ENCODE results near the gene PROB1.
"Not testable (repeated sequence)": the region's sequence is repeated elsewhere in the genome, so short reads cannot be mapped to it uniquely, and the experiment has no call there.

Gene PROB1

DNA sequence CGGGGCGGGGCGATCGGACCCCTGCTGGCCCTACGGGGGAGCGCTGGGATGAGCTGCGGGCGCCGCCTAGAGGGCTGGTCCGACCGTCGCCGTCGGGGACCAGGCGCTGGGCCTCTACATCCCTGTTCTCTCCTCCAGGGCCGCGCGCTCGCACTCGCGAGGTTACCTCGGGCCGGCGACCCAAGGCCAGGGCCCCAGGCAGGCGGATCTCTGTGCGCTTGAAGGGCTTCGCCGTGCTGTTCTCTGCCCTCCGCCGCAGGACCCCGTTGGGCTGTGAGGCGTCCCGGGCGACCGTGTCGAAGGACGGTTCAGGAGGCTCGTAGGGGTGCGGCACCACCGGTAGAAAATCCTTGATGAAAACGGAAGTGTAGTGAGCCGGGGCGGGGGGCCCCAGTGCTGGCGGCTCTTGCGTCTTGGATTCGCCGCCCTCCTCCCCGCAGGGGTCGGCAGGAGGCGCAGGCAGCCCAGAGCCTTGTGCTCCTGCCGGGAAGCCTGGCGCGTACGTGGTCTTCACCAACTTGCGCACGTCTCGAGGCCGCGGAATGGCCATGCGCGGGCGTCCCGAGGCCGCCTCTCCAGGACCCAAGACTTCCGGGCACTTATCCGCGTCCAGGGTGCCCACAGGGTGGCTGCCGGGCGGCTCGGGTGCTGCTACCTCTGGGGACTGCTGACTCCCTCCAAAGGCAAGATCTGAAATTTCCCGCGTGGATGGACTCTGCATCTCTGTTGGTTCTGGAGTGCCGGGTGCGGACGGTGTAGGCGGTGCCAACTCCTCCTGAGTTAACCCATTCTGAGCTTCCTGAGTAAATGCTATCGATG, 2.0 kb downstream of the PROB1 start:
- peak; percentile 92 for DNase-seq (ENCODE audit: low spot score)

DNA sequence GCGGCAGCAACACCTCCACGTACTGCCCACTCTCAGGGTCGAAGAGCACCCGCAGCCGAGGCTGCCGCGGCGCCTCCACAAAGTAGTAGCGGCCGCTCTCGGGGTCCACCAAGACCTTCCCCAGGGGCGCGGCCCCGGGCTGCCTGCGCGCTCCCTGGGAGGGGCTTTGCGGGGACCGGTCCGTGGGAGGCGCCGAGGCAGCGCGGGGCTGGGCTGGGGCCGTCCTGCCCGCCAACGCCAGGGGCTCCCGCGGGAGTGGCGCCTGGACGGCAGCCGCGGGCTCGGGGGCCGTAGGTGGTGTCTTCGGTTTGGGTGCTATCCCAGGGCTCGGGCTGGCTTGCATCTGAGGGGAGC, 2.6 kb downstream of the PROB1 start:
- no peak for DNase-seq (ENCODE audit: low spot score)

DNA sequence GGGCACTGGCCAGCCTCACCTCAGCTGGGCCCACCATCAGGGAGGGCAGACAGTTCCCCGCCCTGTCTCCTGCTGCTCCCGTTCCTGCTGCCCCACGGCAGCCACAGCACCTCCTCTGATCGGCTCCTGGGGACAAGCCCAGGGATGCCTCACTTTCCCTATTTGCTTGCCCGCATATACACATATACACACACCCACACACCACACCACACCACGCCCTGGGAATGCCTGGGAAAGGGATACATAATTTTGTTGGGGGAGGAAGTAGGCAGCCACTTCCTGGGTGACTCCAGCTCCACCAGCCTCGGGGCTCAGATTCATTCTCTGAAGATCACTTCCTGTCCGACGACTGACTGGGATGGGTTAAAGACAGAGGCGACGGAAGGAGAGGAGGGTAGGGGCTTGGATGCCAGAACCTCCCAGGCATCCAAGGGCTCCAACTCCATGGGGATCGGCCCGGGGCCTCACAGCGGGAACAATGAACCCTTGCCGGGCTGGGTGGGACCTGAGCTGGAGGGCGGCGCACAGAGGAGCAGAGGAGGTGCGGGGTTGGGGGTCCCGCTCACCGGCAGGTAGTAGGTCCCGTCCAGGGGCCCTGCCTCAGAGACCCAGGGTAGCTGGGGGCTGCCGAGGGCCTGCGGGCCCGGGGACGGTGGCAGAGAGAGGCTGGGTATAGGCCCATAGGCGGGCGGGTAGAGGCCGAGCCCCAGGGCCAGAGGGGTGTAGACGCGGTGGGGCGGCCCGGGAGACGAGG, 3.2 kb downstream of the PROB1 start:
- peak; percentile 51 for DNase-seq (ENCODE audit: low spot score)

- no peak for DNase-seq (ENCODE audit: low spot score)
Measured at GRCh38 chr5:139390639-139391569, 4.0 kb downstream of the PROB1 start.

- DNase-seq (ENCODE audit: low spot score): peak; percentile 90
Measured at GRCh38 chr5:139389701-139390638, 4.9 kb downstream of the PROB1 start, which contains the start of gene MZB1. Gene MZB1, minus strand, starts transcription at chr5:139389913. Its CDS starts 57 bp downstream, at chr5:139389856.

DNA sequence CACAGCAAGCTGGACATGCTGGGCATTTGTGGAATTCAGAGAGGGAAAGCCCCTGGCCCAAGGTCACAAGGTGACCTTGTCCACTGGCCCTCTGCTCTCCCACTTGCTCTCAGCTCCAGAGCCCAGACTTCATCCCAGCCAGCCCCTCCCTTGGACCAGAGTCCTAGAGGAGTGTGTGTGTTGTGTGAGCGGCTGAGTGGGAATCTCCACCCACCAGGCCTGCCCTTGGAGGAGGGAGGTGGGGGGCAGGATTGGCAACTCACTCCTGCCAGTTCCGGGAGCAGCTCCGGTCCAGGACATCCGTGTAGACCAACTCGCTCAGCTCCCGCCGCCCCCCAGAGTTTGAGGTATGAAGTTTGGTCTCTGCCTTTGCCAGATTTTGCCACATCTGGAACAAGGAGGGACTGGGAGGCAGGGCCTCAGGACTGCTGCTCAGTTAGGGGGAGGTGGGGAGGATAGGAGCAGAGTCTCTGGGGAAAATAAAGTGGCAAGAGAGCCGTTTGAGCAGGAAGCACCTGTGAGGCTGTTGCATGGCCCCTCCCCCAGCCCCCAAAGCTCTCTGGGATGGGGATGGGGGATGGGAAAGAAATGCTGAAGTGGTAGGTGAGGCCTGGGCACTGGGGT, 6.6 kb downstream of the PROB1 start:
- peak; percentile 84 for DNase-seq (ENCODE audit: low spot score)

DNA sequence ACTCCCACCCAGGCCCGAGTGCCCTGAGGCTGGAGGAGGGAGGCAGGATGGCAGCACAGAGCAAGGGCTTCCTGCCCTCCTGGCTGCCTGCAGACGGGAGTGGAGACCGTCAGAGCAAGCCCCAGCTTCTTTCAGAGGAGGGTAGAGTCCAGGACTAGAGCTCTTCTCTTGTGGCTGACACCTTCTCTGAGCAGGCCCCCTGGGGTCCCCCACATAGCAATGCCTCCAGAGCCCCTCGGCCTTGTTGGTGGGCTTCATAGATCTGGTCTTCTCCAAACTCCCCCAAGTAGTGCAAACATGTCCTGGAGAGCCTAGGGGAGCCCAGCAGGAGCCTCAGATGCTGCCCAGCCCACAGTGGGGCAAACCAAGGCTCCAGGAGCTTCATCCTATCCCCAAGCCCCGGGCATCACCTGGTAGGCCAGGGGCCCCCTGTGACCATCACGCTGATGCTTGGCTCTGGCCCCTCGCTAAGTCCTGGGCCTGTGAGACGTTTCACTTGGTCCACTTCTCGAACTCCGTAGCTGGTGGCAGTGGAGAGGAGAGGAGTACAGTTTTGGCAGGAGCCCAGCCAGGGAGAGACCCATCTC, 7.2 kb downstream of the PROB1 start:
- no peak for DNase-seq (ENCODE audit: low spot score)

GRCh38 chr5:139386956-139387355, 7.9 kb downstream of the PROB1 start:
- DNase-seq (ENCODE audit: low spot score): not testable (repeated sequence)

- no peak for DNase-seq (ENCODE audit: low spot score)
Measured at GRCh38 chr5:139386050-139386438, 8.9 kb downstream of the PROB1 start.

DNA sequence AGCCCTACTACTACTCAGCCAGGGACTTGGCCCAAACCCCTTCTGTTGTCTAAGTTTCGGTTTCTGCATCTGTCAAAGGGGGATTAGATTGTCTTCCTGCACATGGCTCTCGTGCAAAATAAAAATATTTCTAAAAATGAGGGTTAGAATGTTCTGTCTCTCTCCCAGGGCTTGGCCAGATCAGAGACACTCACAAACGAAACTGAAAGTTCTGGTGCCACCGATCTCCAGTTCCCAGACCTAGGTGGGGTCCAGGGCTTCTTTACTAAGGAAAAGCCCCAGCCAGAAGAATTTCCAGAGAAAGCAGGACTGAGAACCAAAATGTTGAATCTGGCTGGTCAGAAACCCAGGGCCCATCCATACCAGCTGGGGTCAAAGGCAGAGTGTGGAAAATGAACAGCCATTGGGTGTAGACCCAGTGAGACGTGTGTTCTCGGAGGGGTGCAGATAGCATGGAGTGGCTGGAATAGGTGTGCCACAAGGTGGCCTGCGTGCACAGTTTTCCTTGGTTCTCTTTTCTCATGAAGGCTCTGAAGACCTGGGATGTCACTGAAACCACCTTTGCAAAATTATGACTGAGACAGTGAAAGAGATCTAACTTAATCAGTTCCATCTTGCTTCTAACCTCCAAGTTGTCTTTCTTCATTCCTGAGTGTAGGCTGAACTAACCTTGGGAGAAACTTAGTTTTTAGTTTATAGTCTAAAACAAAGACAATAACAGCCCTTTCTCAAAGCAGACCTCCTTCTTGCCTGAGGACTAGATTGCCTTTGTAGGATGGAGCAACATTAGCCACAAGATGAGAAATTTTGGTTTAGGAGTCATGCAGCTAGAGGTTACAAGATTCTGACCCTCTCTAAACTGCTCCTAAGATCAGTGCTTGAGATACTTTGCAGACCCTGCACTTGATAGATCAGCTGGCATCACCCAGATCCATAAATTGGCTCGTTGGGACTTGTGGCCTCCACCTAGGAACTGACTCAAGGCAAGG, 9.5 kb downstream of the PROB1 start:
- DNase-seq (ENCODE audit: low spot score): no peak

DNA sequence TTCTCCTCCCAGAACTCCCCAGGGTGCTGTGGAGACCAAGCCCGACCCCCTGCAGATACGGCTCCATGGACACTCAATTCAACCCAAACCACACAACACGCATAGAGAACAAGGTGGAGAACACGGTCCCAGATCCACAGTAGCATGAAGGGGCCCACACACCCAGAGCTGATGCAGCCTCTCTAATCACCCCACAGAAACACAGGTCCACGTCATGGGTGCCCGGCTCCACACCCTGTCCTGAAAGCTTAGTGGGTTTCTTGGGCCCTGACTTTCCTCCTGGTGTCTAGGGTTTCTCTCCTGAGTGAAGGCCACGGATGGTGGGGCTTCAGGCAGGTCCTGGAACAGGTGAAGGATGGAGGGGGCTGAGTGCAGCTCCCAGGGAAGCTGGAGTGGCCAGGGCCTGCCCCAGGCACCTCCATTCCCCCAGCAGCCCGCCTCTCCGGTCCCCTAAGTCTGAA, 10.3 kb downstream of the PROB1 start:
- no peak for DNase-seq (ENCODE audit: low spot score)

DNA sequence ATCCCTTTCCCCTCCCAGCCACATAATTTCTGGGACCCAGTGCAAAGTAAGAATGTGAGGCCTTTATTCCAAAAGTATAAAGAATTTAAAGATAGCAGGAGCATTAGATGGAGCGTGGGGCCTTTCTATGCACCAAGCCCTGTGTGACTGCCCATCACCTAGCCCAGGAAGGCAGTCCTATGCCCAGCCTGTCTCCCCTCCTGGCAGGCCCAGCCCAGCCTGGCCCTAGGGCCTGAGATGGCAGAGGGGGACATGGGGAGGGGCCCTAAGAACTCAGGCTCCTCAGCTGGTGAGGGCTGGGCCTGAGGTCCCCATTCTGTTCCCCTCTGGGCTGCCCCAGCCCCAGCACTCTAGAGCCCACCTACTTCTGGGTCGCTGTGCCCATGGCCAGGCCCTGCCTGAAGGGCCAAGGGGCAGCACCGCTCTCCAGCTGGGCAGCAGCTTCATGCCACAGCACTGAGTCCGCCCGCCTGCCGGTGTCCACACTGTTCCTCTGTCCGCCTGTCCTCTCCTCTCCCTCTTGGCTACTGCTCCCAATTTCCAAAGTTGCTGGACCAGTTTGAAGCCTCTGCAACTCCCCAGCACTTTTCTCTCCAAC, 10.8 kb downstream of the PROB1 start:
- DNase-seq (ENCODE audit: low spot score): no peak

GRCh38 chr5:139383275-139383992, 11.5 kb downstream of the PROB1 start, which contains the start of gene SLC23A1:
Gene SLC23A1, minus strand, starts transcription at chr5:139383297. Its CDS starts 44 bp downstream, at chr5:139383253.
- DNase-seq (ENCODE audit: low spot score): no peak

DNA sequence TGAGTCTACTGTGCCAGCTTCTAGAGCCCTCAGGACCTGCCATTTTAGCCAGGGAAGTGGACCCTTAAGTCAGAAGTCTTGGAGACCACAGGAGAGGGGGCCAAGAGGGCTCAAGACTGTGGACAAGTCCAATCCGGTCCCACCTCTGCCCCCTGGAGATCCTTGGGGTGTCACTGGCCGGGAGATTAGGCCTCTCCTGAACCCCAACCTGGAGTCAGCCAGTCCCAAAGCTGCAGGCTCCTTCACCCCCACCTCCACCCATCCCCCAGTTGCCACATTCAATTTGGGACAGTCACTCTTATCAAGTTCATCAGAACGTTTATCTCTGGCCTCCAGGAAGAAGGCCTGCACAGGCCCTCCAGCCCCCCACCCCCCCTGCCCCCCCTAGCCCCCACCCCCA, 12.1 kb downstream of the PROB1 start:
- DNase-seq (ENCODE audit: low spot score): no peak

DNA sequence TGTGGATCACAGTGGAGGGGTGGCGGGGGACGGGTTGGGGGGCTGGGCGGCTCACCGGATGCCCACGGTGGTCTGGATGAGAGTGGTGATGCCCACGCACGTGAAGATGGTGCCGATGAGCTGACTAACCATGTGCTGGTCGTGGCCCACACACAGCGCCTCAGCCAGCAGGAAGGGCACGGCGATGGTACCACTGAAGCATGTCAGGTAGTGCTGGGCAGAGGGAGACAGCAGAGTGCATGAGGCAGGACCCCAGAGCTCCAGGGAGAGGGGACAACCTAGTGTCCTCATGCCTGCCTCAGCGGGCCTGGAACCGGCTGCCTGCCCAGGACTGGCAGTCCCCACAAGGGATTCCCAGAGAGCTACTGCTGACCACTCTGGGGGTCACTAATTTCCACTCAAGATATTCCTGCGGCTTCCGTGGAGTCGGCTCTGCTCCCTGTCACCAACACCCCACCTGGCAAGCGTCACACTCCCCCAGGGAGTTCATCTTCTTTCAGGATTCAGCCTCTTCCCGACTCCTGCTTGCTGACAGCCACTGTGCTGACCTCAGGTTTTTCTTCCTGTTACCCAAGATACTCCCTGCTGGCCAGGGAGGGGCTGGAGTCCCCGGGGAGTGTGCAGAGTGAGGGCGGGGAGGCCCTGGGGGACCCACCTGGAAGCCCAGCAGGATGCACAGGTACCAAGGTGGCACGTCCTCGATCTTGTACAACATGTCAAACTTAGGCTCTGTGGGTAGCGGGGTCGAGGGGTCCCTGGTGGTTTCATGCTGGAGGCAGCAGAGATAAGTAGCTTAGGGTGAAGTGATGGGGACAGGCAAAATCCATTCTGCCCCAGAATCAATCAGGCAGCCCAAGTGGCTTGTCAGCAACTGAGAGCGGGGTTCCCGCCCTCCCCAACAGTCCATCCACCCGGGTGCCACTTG, 12.8 kb downstream of the PROB1 start:
- no peak for DNase-seq (ENCODE audit: low spot score)

GRCh38 chr5:139379626-139380449, 15.1 kb downstream of the PROB1 start:
- DNase-seq (ENCODE audit: low spot score): no peak

All from germinal center (tissue), 1 donor.